ENCODE measurements around the gene ATXN1. TPM values are rescaled to one million over a fixed set of nuclear protein-coding genes. Genes with fewer than 3 reads are reported as not detected.

ATXN1 gene
- total RNA-seq, 4 donors from 2014 or later = 38.7 to 78.3 (median 62.6) TPM

- Histone ChIP-seq H3K4me3 (no peak overlapping the region), H3K36me3 (no peaks in the 10 kb centered on the region), H3K9me3 (no peaks in the 10 kb centered on the region), H3K4me1 (peaks cover 0 to 21% (median 5%) of the 10 kb centered on the region in 3 donors), H3K27me3 (no peaks in the 10 kb centered on the region), H3K27ac (peak overlapping the region in 1 of 4 donors; percentile 54)
- WGBS, 2 donors (ENCODE audit: low coverage in 1 of 2) = 10 to 15% methylated on average over 4 of the region's 4 CpGs
- TF ChIP-seq POLR2A (IDR thresholded peaks at IDR 0.05) (no peak), POLR2AphosphoS5 (IDR thresholded peaks at IDR 0.05) (peak; percentile 23)
- no peak for ATAC-seq
Measured at GRCh38 chr6:16559071-16559470, 202.2 kb downstream of the ATXN1 start.

DNA sequence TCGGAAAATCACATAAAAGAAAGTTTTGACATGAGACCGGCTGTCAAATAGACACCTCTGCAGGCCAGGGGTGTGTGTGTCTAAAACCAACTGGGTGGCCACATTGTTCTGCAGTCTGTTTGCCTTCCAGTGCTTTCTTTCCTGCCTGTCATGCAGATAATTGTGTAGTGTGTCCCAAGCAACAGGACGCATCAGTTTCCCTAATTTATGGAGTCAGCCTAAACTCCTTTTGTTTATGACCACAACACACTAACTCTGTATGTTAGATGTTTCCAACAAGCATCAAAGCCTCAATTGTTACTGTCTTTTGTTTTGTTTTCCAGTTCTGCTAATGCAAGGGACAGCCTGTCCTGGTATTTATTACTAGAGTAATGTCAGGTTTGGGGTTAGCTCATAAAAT is 205.7 kb downstream of the ATXN1 start:
- WGBS, 2 donors (ENCODE audit: low coverage in 1 of 2) = 71 to 75% methylated on average over 2 to 3 of the region's 3 CpGs
- H3K4me3 ChIP-seq = no peak overlapping the region
- TF ChIP-seq EP300 (IDR thresholded peaks at IDR 0.05) = no peak
- TF ChIP-seq POLR2AphosphoS5 (IDR thresholded peaks at IDR 0.05) = no peak
- peaks cover 0 to 21% (median 5%) of the 10 kb centered on the region in 3 donors for H3K4me1 ChIP-seq
- ATAC-seq = no peak
- no peaks in the 10 kb centered on the region for H3K27me3 ChIP-seq
- peaks cover 0 to 10% of the 10 kb centered on the region in 2 donors for H3K36me3 ChIP-seq
- H3K9me3 ChIP-seq = no peaks in the 10 kb centered on the region
- H3K27ac ChIP-seq = no peak overlapping the region

- ATAC-seq = no peak
- WGBS, 2 donors (ENCODE audit: low coverage in 1 of 2) = 100% methylated on average over 1 to 2 of the region's 3 CpGs
Measured at GRCh38 chr6:16553531-16553930, 207.7 kb downstream of the ATXN1 start.

GRCh38 chr6:16551466-16551865 is 209.8 kb downstream of the ATXN1 start:
- no peak overlapping the region for H3K27ac ChIP-seq
- TF ChIP-seq EP300 (IDR thresholded peaks at IDR 0.05) (no peak), POLR2AphosphoS5 (IDR thresholded peaks at IDR 0.05) (no peak), CTCF (IDR thresholded peaks at IDR 0.05) (no peak), POLR2A (IDR thresholded peaks at IDR 0.05) (no peak)
- WGBS, 2 donors (ENCODE audit: low coverage in 1 of 2) = 76 to 89% methylated on average over 4 to 6 of the region's 6 CpGs

More at GRCh38 chr6:16553531-16553930, 207.7 kb downstream of the ATXN1 start:
- Histone ChIP-seq H3K9me3 (no peaks in the 10 kb centered on the region), H3K4me1 (peaks cover 0 to 6% (median 0%) of the 10 kb centered on the region in 3 donors), H3K4me3 (no peak overlapping the region), H3K27me3 (no peaks in the 10 kb centered on the region), H3K27ac (no peak overlapping the region), H3K36me3 (peaks cover 0 to 10% of the 10 kb centered on the region in 2 donors)
- TF ChIP-seq EP300 (IDR thresholded peaks at IDR 0.05) (no peak), POLR2A (IDR thresholded peaks at IDR 0.05) (no peak), CTCF (IDR thresholded peaks at IDR 0.05) (no peak), POLR2AphosphoS5 (IDR thresholded peaks at IDR 0.05) (no peak)

DNA sequence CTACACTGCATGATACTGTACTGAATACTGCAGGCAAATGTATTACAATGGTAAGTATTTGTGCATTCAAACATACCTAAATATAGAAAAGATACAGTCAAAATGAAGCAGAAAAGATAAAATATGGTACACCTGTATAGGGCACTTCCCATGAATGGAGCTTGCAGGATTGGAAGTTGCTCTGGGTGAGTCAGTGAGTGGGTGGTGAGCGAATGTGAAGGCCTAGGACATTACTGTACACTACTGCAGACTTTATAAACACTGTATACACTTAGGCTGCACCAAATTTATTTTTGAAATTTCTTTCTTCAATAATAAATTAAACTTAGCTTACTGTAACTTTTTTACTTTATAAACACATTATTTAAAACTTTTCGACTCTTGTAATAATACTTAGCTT is 213.1 kb downstream of the ATXN1 start:
- no peaks in the 10 kb centered on the region for H3K9me3 ChIP-seq
- H3K4me1 ChIP-seq = peaks cover 0 to 37% (median 0%) of the 10 kb centered on the region in 3 donors
- no peak for ATAC-seq
- no peak overlapping the region for H3K4me3 ChIP-seq
- H3K27me3 ChIP-seq = no peaks in the 10 kb centered on the region
- TF ChIP-seq POLR2AphosphoS5 (IDR thresholded peaks at IDR 0.05) (no peak), POLR2A (IDR thresholded peaks at IDR 0.05) (no peak), EP300 (IDR thresholded peaks at IDR 0.05) (no peak), CTCF (IDR thresholded peaks at IDR 0.05) (no peak)
- peaks cover 0 to 10% of the 10 kb centered on the region in 2 donors for H3K36me3 ChIP-seq
- WGBS, 2 donors (ENCODE audit: low coverage in 1 of 2) = 61 to 81% methylated on average over 2 of the region's 2 CpGs
- H3K27ac ChIP-seq = no peak overlapping the region

More at GRCh38 chr6:16551466-16551865, 209.8 kb downstream of the ATXN1 start:
- Histone ChIP-seq H3K36me3 (peaks cover 0 to 10% of the 10 kb centered on the region in 2 donors), H3K9me3 (no peaks in the 10 kb centered on the region), H3K27me3 (no peaks in the 10 kb centered on the region), H3K4me3 (no peak overlapping the region), H3K4me1 (peaks cover 0 to 10% (median 0%) of the 10 kb centered on the region in 3 donors)
- no peak for ATAC-seq

DNA sequence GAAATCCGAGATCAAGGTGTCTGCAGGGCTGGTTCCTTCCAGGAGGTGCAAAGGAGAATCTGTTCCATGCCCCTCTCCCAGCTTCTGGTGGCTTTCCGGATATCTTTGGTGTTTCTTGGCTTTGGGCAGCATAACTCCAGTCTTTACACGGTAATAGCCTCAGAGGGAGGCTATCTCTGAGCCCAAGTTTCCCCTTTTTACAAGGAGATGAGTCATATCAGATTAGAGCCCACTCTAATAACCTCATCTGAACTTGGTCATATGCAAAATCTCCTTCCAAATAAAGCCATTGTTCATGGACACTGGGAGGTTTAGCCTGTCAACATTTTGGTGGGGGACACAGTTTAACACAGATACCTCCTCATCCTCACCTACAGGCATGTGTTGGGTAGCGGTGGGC is 213.7 kb downstream of the ATXN1 start:
- Histone ChIP-seq H3K27ac (no peak overlapping the region), H3K27me3 (no peaks in the 10 kb centered on the region), H3K4me3 (no peak overlapping the region), H3K36me3 (peaks cover 0 to 10% of the 10 kb centered on the region in 2 donors), H3K9me3 (no peaks in the 10 kb centered on the region), H3K4me1 (peaks cover 0 to 41% (median 0%) of the 10 kb centered on the region in 3 donors)
- no peak for TF ChIP-seq POLR2AphosphoS5 (IDR thresholded peaks at IDR 0.05)
- TF ChIP-seq POLR2A (IDR thresholded peaks at IDR 0.05) = no peak
- TF ChIP-seq CTCF (IDR thresholded peaks at IDR 0.05) = no peak
- TF ChIP-seq EP300 (IDR thresholded peaks at IDR 0.05) = no peak
- 84% methylated on average over 4 of the region's 4 CpGs; no CpG with 5 or more reads in 1 of the 2 donors for WGBS, 2 donors (ENCODE audit: low coverage in 1 of 2)
- ATAC-seq = no peak

Data from gastroesophageal sphincter (tissue), 4 donors.